Activated naive CD4-positive, alpha-beta T cell treated with anti-CD3 and anti-CD28 coated beads, Interleukin-2, amount 50 U/mL, for 16 hours (primary cell): Measurements from ENCODE around the gene GJA4.
A peak's percentile ranks its signal among the peaks of the same experiment; 100 is the strongest.
"Not testable (repeated sequence)": the region's sequence is repeated elsewhere in the genome, so short reads cannot be mapped to it uniquely, and the experiment has no call there.

ENCODE experiments used
- DNase-seq: peaks from one replicate; pipeline ENCODE4 v3.0.0-alpha.2; 2020

The GJA4 gene

DNA sequence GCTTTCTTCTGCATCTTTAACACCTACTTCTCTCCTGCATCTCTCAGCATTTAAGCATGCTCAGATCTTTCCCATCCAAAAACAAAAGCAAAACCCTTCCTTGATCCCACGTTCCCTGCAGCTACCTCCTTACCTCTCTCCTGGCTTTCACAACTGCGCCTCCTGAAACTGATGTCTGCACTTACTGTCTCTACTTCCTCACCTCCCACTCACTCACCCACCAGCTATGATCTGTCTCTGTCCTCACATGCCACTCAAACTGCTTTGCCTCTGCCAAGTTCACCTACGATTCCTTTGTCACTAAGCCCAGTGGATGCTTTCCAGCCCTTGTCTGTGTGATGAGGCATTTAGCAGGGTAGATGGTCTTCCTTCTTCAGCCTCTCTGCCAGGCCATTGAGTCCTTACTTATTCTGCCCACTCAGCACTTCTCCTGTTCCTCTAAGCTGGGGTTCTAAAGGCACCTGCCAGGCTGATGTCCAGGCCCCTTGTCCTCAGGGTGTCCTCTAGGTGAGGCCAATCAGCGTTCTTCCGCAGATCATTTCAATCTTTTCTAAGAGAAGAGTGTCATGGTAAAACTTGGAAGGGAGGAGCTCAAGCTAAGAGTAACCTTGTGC, 21.8 kb upstream of the GJA4 start:
- DNase-seq = no peak

DNA sequence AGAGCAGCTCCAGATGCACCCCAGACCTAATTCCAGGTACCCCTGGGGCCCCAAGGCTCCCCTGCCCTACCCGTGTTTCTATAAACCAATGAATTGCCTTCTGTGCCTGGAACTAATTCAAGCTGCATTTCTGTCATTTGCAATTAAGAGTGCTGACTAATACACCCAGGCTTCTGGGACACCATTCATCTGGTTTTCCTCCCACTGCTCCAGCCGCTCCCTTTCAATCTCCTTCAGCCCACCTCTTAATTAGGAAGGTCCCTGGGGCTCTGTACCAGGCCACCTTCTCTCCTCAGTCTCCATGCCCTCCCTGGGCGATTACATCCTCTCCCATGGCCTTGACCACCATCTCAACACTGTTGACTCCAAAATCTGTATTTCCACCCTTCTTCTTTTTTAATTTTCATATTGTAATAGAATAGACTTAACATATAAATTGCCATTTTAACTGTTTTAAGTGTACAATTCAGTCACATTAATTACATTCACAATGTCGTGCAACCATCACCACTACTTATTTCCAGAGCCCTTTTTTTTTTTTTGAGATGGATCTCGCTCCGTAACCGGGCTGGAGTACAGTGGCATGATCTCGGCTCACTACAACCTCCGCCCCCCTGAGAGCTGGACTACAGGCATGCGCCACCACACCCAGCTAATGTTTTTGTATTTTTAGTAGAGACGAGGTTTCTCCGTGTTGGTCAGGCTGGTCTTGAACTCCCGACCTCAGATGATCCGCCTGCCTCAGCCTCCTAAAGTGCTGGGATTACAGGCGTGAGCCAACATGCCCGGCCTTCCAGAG, 21.0 kb upstream of the GJA4 start:
- no peak for DNase-seq

DNA sequence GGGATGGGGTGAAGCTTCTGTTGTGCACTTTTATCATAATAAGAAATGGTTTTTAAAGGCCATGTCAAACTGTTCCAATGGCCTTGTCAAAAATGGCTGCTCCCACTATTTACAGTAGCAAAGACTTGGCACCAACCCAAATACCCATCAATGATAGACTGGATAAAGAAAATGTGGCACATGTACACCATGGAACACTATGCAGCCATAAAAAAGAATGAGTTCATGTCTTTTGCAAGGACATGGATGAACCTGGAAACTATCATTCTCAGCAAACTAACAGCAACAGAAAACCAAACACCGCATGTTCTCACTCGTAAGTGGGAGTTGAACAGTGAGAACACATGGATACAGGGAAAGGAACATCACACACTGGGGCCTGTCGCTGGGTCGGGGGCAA, 19.7 kb upstream of the GJA4 start:
- DNase-seq = not testable (repeated sequence)

DNA sequence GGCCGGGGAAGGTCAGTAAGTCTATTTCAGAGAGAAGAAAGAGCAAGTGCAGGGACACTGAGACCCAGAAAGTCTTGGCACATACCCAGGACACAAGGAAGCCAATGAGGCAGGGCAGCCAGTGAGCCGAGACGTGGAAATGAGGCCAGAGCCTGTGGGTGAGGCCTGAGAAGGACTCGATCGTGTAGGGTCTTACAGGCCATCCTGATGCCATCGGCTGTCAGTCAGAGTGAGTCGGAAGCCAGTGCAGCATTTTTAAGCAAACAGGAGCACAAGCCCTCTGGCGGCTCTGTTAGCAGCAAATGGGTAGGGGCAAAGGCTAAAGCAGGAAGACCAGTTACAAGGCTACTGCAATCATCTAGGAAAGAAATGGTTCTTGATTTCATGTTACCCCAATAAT, 17.8 kb upstream of the GJA4 start:
- DNase-seq = no peak

DNA sequence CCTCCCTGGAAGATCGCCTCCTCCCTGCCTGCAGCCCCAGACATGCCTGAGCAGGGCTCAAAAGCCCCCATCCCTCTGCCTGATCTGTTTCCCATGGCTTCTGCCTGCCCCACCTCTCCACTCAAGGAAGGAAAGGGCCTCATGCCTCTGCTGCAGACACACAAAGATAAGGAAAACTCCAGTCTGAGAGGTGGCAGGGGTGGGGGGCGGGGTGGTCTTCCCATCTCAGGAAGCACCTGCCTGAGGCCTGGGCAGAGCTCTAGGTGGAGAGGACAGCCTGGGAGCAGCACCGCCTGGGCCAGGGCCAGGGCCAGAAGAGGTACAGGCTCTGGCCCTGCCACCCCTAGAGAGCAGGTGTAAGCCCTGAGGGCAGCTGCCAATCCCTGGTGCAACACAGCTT, 15.9 kb upstream of the GJA4 start:
- no peak for DNase-seq

DNA sequence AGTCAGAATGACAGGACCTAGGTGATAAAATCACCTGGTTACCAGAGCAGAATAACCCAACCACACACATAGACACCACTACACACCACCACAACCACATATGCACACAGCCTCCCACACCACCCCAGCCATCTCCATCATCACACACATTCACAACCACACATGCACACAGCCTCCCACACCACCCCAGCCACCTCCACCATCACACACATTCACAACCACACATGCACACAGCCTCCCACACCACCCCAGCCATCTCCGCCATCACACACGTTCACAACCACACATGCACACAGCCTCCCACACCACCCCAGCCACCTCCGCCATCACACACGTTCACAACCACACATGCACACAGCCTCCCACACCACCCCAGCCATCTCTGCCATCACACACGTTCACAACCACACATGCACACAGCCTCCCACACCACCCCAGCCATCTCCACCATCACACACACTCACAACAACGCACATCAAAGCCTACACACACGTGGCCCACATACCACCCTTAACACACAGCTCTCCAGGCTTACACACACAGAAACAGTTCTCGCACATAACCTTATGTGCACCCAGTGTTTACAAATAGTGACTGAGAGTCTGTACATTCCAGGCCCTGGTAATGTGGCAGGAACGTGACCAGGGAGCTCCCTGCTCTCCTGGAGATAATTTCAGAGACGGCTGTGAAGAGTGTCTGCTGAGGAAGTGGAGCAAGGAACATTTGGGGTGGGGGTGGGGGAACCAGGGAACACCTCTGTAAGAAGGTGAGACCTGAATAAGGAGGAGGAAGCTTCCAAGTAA, 15.1 kb upstream of the GJA4 start:
- DNase-seq = no peak

DNA sequence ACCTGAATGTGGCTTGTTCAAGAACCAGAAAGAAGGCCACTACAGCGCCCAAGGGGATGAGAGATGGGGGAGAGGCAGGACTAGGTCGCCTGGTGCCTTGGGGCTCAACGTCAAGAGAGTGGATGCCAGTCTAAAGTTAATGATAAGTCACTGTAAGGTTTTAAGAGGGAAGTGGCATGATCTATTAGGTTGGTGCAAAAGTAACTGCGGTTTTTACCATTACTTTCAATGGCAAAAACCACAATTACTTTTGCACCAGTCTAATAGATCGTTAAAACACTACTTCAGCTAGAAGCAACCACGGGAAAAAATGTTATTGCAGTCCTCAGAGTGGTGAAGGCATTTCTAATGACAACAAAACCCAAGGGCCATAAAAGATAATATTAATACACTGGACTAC, 14.4 kb upstream of the GJA4 start:
- no peak for DNase-seq

DNA sequence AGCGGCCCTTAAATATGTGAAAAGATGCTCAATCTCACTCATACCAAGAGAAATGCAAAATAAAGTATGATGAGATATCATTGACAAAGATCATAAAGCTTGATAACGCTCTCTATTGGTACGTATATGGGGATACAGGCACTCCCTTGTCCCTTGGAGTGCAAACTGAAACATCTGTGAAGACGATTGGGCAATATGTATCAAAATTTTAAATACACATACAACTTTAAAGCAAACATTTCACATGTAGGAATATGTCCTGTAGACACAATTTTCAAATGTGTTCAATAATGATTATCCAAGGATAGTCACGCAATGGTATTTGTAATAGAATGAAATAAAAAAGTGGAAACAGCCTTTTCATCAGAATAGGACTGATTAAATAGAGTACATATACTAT, 13.8 kb upstream of the GJA4 start:
- no peak for DNase-seq

DNA sequence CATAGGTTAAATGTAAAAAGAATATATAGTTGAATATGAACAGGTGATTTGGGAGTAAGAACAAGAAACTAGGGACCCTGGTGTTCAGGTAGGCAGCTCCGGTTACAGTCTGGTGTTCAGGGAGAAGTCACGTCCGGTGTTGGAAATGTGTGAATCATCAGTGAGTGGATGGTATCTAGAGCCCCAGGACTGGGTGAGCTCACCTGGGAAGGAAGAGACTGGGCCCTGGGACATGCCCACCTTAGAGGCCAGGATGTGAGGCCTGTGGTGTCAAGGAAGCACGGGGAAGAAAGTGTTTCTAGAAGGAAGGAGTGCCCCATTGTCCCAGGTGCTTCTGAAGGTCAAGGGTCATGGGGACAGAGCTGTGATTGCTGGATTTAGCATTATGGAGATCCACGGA, 13.3 kb upstream of the GJA4 start:
- DNase-seq = no peak

DNA sequence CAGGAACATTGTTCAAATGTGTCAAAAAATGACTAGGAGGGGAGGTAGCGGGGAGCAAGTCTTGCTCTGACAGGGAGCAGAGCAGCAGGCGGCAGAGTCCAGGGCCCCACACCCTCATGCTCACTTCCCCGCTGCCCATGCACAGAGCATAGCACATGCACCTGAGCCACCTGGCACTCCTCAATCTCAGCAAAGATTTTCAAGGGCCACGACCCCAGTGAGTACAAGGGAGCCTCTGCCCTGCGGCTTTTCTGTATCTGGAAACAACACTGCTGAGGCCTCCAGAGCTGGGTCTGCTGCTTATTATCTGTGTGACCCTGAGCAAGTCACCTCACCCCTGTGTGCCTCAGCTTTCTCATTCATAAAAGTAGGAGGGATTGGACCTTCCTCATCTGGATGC, 12.8 kb upstream of the GJA4 start:
- no peak for DNase-seq

DNA sequence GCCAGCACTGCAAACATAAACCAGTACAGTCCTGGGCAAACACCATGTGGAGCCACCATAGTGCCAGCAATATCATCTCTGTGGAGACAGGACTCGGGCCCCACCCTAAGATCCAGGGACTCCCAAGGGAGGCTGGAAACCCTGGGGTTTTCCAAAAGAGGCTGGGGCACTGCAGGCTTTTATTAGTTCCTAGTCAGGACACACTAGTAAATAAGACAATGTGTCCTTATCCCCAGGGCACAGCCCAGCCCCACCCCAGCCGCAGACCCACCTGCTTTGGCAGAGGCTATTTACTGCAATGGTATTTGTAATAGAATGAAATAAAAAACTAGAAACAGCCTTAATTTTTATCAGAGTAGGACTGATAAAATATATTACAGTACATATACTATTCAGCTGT, 12.3 kb upstream of the GJA4 start:
- DNase-seq = no peak

DNA sequence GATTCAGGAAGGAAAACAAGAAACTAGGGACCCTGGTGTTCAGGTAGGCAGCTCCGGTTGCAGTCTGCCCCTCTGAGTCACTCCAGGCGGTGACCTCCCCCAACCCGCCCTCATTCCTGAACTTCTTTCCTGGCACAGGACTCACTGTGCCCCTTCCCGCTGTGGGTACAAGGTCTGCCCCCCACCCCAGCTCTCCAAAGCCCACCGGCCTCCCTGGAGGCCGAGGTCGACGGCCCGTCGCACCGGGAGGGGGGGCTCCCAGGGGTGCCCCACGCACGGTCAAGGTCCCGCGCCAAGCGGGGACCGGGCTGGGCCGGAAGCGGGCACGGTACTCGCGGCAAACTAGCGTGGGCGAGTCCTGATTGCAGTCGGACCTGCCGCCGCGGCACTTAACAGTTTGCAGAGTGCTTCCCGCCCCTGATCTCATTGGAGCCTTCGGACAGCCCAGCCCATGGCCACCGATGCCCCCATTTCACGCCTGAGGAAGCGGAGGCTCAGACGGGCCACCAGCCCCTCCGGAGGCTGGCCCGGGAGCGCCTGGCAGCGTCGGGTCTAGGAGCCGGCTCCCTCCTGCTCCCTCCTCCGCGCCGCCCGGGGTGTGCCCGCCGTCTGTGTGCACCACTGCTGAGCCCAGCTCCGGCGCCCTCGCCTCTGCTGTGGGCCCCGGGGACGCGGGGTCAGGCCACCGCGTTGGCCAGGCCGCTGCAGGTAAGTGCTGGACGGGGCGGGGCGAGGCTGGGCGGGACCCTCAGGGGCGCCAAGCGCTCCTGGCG, 11.5 kb upstream of the GJA4 start, which contains the start of gene GJB3:
Gene GJB3 (plus strand): TSS at position 144 of the 773 bp plus-strand sequence. CDS start 3,549 bp downstream, outside the sequence.
- DNase-seq = no peak

DNA sequence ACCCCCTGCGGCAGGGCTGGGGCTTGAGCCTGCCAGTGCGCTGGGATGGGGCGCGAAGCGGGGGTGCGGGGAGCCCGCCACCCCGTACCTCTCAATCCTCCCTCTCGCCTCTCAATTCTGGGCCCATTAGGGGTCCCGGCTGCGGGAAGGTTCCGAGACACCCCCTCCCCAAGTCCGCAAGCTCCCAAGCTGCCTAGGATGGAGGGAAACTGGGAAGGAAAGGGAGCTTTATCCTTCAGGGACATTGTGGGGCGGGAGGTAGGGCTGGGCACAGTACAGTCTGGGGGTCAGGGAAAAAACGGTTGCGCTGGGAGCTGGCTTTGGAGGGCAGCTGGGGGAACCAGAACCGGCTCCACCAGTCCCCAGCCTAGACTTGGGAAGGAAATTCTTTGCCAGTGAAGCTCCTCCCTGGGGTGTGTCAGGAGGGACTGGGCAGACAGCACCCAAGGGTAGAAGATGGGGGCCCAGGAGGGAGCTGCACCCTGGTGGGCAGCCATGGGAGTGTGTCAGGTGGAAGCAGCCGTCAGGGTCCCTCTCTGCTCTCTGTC, 10.9 kb upstream of the GJA4 start:
- no peak for DNase-seq

DNA sequence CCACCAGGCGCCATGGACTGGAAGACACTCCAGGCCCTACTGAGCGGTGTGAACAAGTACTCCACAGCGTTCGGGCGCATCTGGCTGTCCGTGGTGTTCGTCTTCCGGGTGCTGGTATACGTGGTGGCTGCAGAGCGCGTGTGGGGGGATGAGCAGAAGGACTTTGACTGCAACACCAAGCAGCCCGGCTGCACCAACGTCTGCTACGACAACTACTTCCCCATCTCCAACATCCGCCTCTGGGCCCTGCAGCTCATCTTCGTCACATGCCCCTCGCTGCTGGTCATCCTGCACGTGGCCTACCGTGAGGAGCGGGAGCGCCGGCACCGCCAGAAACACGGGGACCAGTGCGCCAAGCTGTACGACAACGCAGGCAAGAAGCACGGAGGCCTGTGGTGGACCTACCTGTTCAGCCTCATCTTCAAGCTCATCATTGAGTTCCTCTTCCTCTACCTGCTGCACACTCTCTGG, 8.0 kb upstream of the GJA4 start:
- no peak for DNase-seq

DNA sequence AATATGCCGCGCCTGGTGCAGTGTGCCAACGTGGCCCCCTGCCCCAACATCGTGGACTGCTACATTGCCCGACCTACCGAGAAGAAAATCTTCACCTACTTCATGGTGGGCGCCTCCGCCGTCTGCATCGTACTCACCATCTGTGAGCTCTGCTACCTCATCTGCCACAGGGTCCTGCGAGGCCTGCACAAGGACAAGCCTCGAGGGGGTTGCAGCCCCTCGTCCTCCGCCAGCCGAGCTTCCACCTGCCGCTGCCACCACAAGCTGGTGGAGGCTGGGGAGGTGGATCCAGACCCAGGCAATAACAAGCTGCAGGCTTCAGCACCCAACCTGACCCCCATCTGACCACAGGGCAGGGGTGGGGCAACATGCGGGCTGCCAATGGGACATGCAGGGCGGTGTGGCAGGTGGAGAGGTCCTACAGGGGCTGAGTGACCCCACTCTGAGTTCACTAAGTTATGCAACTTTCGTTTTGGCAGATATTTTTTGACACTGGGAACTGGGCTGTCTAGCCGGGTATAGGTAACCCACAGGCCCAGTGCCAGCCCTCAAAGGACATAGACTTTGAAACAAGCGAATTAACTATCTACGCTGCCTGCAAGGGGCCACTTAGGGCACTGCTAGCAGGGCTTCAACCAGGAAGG, 7.4 kb upstream of the GJA4 start:
- DNase-seq = no peak

DNA sequence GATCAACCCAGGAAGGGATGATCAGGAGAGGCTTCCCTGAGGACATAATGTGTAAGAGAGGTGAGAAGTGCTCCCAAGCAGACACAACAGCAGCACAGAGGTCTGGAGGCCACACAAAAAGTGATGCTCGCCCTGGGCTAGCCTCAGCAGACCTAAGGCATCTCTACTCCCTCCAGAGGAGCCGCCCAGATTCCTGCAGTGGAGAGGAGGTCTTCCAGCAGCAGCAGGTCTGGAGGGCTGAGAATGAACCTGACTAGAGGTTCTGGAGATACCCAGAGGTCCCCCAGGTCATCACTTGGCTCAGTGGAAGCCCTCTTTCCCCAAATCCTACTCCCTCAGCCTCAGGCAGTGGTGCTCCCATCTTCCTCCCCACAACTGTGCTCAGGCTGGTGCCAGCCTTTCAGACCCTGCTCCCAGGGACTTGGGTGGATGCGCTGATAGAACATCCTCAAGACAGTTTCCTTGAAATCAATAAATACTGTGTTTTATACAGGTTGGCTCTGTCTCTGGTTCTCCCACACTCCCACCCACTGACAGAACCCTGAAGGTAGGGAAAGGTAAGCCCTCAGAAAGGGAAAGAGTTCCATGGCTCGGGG, 6.8 kb upstream of the GJA4 start:
- DNase-seq = no peak

DNA sequence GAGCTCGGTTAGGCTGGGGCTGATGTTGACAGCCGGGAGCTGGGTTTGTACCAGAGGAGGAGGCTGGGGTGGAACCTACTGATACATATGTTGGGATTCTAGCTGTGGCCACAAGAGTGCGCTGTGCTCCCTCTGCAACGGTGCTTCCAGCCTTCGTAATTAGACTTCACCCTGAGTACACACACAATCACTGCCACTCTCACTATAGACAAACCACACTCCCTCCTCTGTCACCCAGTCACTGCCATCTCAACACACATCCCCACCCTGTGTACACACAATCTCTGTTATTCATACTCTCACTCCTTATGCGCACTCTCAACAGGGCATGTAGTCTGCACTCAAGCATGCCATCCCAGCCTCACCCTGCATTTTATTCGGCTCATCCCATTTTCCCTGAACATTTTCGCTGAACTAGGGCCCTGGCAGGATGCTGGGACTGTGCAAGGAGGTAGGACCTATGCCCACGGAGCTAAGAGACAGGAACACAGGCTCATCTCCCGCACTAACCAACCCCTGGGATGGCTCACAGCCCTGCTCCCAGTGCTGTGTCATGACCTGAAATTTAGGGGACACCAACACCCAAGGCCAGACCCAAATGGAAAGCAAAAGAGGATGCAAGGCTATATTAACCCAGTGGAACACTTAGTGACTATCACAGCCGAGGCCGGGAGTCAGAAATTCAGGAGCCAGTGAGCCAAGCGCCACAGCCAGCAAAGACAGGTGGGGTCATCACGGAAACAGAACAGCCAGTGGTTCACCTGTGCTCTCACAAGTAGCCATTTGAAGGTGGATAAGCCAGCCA, 6.1 kb upstream of the GJA4 start:
- peak; percentile 64 for DNase-seq

DNA sequence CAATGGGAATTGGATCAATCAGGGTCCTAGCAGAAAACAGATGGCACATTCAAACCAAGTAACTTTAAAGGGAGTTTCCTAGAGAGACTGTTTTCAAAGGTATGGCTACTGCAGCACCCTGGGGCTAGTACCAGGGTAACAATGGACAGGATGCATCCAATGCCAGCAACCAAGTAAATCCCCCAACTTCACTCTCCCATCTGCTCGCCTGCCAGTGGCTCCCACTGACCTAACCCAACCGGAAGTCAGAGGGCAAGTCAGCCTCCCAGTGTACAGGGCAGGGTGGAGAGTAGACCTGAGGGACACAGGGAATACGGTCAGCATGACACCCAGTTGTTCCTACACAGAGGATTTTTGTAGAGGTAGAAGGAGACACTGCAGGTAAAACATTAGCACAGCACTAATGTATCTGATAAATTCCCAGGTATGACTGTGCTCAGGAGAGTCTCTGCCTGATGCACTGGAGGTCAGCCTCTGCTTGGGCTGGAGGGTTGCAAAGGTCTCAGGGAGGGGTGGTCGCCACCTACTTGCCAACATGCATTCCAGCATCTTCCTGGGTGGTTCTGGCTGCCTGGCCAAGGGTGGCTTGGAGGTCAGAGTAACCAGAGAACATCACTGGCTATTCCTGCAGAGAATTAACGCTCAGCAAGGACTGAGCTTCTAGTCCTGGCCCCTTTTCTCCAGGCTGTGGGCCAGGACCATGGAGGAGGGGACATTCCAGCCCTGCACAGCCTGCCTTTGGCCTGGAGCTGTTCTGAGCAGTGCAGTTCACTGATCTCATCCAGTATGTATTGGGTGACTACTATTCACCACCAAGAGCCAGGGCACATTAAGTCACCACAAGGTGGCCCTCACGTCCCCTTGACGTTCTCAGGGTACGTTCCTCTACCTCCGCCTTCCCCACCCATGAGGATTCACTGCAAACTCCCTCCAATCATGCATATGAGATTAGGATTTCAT, 5.1 kb upstream of the GJA4 start:
- DNase-seq = no peak

DNA sequence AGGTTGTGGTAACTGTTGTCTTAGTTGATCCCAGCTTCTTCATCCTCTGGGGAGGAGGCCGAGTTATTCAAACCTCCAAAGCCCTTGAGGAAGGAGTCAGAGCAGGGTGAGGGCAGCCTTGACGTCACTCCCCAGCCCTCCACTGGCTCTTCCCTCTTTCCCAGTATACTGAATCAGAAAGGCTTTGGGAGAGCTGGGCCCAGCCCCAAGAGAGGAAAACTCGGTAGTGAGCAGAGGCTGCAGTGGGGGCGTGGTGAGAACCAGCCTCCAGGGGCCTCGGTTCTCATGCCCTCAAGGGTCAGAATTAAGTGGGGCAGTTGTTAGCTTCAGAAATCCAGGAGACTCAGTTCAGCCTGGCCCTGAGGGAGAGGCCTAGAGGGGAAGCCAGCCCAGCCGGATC, 1.8 kb upstream of the GJA4 start:
- DNase-seq = no peak

DNA sequence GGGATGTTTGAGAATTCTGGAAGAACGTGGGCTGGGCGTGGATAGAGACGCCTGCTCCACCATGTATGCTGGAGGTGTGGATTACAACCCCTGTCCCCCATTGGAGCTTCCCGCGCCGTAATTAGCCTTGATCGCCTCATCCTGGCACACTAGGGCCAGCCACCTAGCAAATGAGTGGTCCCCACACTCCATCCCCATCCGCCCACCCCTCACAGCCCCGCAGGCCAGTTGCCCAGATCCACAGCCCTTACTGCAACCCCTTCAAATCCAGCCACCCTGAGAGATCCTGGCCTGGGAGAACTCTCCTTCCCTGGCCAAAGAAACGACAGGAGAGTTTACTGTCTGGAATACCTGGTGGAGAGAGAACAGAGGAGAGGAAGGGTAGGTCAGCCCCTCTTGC, 375 bp upstream of the GJA4 start:
- DNase-seq = no peak
